Forelimb muscle (tissue), 1 donor: ENCODE results near the gene ABCD1. TPM values are rescaled to one million over a fixed set of nuclear protein-coding genes. Genes with fewer than 3 reads are reported as not detected.
"Not testable (repeated sequence)": the region's sequence is repeated elsewhere in the genome, so short reads cannot be mapped to it uniquely, and the experiment has no call there.

Experiments used
- DNase-seq: peaks from one replicate; pipeline ENCODE4 v3.0.0-alpha.2; 2013; ENCODE audit warnings: low read depth
- polyA plus RNA-seq: library from polyadenylated mRNA; unstranded; fragments of 120-200 nt; gene quantifications from one replicate; pipeline ENCODE4 v1.2.1, GENCODE V29; 2013; ENCODE audit not compliant: insufficient read length

Gene ABCD1
- polyA plus RNA-seq, 1 donor = 10.3 TPM

DNA sequence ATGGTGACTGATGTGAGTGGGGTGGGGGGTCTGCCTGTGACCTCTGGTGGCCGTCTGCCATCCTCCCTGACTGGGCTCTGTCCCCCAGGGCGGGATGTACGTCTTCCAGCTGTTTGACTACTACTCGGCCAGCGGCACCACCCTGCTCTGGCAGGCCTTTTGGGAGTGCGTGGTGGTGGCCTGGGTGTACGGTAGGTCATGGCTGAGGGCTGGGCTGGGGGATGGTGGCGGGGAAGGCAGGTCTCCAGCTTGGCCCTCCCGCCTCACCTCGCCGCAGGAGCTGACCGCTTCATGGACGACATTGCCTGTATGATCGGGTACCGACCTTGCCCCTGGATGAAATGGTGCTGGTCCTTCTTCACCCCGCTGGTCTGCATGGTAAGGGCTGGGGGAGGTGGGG is 30.4 kb upstream of the ABCD1 start:
- not testable (repeated sequence) for DNase-seq

DNA sequence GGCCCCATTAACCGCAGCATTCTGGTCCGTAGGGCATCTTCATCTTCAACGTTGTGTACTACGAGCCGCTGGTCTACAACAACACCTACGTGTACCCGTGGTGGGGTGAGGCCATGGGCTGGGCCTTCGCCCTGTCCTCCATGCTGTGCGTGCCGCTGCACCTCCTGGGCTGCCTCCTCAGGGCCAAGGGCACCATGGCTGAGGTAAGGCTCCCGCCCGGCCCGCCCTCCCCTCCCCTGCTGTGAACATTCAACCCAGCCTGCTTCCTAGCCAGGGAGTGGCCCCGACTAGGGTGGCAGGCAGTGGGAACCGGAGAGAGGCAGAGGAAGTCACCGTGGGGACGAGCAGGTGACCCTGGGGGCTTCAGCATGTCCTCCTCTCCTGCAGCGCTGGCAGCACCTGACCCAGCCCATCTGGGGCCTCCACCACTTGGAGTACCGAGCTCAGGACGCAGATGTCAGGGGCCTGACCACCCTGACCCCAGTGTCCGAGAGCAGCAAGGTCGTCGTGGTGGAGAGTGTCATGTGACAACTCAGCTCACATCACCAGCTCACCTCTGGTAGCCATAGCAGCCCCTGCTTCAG is 29.9 kb upstream of the ABCD1 start:
- DNase-seq = no peak

DNA sequence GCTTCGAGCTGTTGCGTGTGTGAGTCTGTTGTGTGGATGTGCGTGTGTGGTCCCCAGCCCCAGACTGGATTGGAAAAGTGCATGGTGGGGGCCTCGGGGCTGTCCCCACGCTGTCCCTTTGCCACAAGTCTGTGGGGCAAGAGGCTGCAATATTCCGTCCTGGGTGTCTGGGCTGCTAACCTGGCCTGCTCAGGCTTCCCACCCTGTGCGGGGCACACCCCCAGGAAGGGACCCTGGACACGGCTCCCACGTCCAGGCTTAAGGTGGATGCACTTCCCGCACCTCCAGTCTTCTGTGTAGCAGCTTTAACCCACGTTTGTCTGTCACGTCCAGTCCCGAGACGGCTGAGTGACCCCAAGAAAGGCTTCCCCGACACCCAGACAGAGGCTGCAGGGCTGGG is 28.6 kb upstream of the ABCD1 start:
- no peak for DNase-seq

DNA sequence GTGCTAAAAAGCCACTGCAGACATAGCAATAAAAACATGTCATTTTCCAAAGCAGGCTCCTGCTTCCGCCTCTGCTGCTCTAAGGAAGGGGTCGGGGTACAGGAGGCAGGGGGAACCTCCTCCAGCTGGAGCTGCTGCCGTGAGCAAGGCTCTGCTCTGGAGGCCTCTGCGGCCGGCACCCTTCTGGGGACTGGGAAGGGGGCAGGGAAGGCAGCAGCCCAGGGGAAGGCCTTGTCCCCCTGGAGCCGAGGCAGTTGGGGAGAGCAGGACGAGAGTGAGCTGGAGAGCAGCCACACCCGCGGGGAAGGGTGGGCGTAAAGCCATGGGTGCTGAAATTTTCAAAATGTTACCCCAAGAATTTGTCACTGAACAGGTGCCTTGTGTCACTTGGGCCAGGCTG is 28.1 kb upstream of the ABCD1 start:
- DNase-seq = not testable (repeated sequence)

DNA sequence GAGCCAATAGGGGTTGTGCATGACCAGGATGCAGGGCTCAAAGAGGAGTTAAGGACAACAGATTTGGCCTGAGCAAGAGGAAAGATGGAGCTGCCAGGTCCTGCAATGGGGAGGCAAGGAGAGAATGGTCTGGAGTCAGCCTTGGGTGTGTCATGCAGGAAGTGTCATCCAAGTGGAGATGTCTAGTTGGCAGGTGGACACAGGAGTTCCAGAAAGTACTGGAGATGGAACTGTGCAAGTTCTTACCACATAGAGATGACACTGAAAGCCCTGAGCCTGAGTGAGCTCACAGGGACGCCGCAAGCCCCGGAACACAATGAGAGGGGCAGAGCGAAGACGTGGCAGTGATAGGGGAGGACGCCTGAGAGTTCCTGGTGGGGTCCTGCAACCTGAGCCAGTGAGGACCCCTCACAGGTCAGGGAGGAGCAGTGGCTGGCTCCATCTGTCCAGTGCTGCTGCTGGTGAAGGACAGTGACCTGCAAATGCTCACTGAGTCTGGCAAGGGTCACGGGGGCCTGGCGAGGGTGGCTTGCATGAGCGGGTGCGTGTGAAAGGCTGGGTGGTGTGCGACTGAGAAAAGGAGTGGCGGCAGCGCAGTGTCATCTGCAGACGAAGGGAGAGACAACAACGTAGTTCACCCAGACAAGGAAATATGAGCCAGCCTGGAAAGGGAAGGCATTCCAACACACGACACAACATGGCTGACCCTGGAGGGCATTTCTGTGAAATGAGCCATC is 27.5 kb upstream of the ABCD1 start:
- not testable (repeated sequence) for DNase-seq

DNA sequence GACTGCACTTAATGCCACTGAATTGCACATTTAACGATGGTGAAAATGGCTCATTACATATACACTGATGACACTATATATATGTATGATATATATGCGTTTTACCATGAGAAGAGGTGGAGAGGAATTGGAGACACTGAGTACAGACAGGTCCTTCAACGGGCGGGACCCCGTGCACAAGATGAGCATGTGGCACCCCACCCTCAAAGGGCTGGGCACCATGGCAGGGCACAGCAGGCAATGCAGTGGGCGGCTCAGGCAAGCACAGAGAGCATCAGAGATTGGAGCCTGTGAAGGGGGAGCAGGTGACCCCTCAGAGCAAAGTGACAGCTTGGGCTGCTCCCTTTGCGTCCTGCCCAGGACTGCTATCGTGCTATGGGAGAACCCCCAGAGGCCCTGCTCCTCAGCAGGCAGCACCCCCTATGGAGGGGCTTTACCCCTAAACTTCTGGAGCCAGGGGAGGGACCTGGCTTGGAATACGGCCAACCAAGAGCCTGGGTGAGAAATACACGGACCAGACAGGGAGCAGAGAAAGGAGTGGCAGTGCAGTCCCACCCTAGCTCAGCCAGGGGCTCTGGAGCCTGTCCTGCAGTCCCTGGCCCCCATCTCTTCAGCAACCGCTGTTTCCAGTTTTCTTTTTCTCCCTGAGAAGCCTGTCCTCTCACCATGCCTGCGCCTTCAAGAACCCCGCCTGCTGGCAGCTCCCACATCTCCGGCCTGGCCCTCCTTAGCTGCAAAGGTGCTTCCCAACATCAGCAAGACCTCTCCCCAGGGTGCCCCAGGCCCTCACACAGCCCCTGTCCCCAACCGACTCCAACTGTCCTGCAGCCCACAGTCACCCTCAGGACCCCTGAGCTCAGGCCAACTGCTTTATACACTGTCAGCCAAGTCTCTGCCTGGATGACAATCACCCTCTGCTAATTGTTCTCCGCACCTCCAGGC is 26.5 kb upstream of the ABCD1 start:
- no peak for DNase-seq

DNA sequence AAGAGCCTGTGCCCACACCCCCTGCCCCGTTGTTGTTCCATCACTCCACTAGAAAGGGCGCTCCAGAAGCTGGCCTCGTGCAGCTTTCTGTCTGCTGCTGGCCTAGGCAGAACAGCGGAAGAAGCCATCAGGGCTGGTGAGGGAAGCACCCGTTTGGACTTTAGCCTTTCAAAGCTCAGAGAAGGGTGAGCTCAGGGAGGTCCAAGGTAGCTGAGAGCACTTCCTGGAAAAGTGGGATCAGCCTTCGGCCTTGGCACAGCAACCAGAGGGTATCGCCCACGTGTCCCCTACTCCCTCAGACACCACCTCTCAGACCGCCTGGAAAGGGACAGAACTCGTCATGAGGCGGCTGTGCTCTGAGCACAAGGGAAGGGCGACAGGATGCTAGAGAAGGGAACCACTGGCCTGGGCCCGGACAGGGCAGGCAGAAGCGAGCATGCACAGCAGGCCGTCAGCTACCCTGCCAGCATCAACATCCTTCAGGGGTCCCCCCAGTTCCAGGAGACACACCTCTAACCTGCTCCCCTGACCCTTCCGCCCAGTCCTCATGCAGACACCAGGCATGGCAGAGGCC is 25.4 kb upstream of the ABCD1 start:
- DNase-seq = not testable (repeated sequence)

DNA sequence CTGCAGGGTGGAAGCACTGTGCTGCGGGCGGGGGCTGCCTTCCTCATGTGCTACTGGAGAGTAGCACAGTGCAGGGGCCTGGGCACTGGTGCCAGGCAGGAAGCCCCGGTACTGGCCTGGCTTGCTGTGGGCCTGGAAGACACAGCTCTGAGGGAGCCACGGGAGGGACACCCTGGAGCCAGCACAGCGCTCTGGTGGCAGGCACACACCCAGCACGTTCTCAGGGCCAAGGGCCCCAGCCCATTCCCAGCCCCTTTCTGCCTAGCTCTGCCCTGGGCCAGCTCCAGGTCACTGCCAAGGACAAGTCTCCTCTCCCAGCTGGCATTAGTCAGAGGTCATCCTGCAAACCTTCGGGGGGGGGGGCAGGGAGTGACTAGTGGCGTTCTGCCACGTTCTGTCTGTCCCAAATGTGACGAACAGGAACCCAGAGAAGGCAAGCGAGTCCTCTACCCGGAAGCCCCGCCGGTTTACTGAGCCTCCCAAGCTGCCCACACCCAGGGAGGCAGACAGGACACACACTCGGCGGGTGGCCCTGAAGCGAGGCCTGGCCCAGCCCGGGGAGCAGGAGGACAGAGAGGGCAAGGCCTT is 24.8 kb upstream of the ABCD1 start:
- DNase-seq = not testable (repeated sequence)

DNA sequence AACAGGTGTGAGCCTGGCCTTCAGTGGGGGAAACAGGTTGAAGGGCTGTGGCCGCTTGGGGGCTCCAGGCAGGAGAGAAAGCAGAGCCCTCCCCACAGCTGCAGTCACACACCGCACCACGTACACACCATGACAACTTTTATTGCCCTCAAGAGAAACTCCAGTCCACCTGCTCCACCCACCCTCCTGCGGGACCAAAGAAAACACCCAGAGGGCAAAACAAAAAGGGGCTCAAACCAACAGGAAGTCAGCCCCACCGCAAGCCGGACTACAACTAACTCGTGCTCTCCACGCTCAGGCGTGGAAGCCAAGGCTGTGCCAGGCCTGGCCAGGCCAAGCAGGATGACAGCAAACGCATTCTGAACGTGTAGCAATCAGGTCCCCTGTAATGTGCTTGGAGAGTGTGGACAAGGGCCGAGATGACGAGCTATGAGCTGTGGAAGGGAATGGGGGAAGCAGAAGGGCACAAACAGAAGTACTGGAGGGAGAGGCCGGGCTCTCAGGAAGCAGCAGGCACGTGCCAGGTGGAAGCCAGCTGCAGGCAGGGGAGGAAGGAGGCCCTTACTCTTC is 24.2 kb upstream of the ABCD1 start:
- no peak for DNase-seq

DNA sequence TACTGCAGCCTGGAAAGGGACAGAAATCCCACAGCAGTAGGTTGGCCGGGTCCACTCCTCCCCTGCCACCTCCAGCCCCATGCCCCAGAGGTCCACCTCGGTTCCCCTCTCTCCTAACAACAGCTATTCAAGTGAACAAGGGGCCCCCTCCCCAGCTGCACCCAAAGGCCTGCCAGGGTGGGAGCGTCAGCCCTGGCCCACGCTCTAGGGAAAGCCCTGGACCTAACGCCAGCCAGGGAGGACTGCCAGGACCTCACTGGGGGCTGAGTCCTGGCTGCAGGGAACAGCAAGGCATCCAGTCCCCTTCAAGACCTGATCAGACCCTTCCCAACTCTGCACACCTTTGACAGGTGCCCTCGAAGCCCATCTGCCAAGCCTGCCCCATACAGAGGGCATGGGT is 23.7 kb upstream of the ABCD1 start:
- no peak for DNase-seq

DNA sequence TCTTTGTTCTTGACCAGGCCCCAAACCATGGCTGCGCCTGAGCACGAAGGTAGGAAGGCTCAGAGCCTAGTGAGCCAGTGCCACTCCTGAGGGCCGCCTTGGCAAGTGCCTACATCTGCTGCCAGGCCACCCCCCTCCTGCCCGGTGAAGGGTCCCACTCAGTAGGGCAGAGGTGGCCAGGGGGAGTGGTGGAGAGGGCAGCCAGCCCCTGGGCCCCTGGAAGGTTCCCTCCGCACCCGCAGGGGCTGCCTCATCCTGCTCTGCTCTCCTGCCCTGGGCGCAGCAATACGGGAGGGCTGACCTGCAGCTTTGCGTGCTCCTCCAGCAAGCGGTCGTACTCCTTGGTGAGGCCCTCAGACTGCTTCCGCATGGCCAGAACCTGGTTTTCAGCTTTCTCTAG is 22.9 kb upstream of the ABCD1 start:
- no peak for DNase-seq

DNA sequence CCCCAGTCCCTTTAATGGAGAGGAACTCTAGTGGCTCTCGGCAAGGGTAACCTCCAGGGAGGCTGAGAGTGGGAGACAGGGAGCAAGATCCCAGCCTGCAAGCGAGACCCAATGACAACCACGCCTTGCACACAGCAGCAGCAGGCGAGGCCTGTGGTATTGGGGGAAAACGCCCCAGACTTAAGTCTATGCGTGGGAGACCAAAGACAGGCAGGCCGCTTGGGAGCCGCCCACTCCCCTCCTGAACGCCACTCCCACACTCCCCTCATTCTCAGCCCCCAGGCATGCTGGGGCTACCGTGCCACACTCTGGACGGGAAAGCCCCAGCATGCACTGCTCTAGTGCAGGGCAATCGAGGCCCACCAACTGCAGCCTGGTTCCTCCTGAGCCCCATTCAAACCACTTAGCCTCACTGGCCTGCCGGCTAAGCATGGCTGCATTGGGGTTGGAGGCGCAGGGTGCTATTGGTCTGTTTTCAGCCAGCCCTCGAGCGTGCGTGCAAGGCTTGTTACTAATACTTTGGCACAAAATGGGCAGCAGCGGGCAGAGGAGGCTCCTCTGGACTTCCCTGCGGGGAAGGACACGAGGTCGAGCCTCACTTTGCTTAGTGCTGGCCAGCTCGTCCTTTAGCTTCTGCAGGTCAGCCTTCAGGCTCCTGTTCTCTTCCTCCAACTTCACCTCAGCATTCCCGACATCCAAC is 22.2 kb upstream of the ABCD1 start:
- no peak for DNase-seq

DNA sequence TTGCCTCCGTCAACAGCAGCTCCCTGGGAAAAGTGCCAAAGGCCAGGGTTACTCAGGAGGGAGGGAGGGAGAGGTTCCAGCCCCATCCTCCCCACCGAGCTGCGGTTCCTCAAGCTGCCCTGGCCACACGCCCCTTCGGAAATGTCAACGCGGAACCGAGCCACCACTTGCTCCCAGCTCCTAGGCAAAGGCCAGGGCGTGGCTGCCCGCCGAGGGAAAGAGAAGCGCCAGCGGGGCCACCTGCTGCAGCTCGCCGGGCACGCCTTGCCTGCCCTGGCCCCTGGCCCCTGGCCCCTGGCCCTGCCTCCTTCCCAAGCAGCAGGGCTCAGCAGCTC is 21.7 kb upstream of the ABCD1 start:
- DNase-seq = no peak

DNA sequence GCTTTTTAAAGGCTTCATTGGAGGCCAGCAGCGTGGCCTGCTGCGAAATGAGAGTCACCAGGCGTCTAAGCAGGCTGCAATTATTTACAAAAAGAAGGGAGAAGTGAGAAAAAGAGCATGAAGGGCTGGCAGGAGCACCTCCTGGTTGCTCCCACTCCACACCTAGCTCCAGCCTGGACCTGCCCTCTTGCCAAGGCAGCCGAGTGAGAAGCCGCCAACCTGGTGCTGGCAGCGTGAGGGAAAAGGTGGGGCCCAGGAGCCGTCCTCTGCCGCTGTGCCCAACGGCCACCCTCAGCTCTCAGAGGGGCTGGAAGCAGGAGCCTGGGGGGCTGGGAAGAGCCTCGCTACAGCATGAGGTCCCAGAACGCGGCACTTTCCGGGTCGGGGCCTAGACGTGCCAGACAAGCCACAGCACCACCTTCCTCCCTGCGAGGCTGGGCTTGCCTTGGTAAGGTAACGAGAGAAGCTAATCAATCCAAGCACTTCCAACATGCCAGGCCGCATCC is 20.6 kb upstream of the ABCD1 start:
- no peak for DNase-seq

DNA sequence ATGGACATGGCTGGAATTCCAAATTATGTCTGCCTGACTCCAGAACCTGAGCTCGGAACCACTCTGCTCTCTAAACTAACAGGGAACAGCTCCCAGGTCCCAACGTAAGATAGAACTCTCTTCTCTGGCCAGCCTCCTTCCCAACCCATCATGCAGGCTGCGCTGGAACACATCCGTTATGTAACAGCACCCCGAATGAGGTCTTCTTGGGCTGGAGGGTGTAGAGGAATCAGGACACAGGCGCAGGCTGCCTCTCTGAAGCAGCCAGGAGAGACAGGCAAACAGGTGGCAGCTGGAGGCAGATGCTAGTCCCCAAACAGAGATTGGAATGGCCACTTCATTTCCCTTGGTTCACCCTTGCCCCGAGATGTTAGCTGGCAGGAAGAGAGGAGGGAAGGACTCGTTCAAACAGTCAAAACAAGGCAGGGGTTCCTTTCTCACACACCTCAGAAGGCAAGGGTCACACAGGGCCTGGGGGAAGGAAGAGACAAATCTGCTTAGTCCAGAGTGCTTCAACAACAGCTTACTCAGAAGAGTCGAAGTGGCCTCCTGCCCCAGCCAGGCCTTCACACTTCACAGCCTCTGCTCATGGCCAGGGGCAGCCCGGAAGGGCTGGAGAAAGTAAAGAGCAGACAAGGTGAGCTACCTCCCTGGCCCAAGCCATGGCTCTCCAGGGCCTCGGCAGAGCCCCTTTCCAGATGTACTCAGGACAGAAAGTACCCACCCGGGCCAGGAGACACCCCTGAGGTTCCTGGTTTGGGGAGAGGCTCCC is 19.8 kb upstream of the ABCD1 start:
- not testable (repeated sequence) for DNase-seq

DNA sequence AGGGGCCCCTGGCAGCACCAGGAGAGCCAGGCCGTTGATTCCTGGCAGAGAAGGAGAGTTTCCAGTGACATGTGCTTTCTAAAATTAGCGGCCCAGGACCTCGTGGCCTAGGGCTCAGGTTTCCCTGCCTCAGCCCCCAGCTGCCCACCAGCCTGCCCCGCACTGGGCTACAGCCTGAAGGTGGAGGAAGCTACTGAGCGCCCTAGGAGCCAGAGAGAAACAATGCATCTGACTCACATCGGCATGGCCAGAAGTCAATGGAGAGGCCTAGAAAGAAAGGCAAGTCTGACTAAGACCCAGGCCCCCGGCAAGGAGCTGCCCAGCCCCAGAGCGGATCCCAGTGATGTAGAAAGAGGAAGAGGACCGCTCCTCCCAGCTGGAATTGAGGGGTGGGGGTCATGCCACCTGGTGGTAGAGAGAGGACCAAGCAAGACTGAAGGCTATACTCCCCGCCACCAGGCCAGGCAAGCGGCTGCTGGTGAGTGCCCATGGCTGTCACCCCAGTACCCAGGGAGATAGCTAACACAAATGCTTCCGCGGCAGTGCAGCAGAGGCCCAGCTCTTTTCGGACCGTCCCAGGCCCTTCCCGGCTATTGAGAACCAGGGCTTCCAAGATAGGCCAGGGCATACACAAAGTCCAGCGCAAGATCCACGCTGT is 19.1 kb upstream of the ABCD1 start:
- DNase-seq = not testable (repeated sequence)

DNA sequence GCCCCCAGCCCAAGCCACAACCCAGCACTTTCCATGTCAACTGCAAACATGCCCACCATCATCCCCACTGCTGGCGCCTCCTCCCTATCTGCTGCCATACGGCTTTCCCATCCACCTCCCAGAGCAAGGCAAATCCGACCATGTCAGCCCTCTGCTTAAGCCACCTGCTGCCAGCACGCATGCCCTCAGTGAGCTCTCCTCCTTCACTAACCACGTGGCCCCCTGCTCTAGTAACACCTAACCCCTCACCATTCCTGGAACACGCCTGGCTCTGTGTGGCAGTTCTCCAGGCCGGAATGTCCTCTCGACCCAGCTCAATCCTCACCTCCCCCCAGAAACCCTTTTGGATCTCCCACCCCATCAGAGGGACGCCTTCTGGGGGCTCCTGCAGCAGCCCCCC is 17.9 kb upstream of the ABCD1 start:
- DNase-seq = no peak

DNA sequence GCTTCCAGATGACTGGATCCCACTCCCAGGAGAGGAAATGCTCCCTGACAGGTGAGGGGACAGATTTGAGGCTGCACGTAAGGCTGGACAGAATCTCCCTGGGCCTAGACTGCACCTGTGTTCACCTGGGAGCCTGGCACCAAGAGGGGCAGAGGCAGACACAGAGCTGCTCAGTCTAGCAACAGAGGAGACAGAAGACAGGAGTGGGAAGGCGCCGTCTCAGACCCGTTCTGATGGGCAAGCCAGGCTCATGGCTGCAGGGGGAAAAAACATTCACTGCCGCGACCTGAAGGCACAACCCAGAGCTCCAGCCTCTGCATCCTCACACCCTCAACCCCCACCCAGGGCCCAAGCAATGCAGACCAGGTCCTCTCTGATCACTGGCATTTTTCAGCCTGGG is 17.2 kb upstream of the ABCD1 start:
- no peak for DNase-seq

DNA sequence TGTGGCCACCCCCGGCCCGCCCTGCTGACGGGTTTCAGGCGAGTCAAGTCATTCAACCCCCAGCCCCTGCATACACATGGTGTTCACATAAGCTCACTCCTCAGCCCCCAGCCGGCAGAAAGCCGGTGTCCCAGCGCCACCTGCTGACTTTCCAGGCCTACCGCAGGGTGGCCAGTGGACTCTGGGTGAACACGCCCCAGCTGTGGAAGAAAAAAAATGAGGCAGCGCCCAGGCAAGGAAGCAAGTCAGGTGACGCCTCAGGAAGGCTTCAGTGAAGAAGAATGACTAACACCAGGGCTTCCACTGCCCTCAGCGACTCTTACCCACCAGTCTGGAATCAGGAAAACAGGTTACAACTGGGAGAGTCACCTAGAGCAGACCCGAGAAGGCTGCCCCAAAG is 16.2 kb upstream of the ABCD1 start:
- DNase-seq = no peak
